ENCODE measurements around the gene IL18RAP. TPM values are rescaled to one million over a fixed set of nuclear protein-coding genes. Genes with fewer than 3 reads are reported as not detected.

IL18RAP gene
- total and polyA plus RNA-seq, 2 donors (not counting 3 experiments of a cell fraction or from before 2014, with no cell fraction given), result 0.03 TPM; not detected in 1

DNA sequence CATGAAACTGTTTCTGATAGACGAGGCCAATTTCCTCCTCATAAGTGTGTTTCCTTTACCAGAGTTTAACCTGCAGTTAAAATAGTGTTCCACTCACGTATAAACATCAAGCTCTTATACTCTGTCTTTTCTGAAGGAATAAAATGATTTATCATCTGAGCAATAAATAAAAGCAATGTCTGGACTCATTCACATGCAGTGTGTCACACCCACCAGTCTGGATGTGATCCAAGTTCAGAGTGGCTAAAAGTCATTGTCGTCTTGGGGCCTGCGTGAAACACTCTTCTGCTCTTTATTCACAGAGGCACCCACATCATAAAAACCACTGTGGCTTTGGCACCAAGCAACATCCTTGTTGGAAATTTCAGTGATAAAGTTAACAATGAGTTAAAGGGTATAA, 30.5 kb downstream of the IL18RAP start:
- dilution Hi-C loops (cut with MboI; ENCODE audit: extremely low pct_ligation_motif_present, low sequenced_read_pairs), result no loop called here
- POLR2A ChIA-PET, result no interaction called here

More for the DNA sequence above, 30.5 kb downstream of the IL18RAP start:
- Histone ChIP-seq H3K36me3 (ENCODE audit: control insufficient read depth in 2 of 2, extremely low read depth in 1 of 2, insufficient read depth in 2 of 2, low read length in 2 of 2) (no peaks in the 10 kb centered on the region), H3K79me2 (ENCODE audit: control insufficient read depth, insufficient read depth, low read length) (no peaks in the 10 kb centered on the region), H3K27ac (ENCODE audit: insufficient read depth, low read depth, low read length) (no peak overlapping the region), H3K4me2 (ENCODE audit: insufficient read depth, low read length) (no peak overlapping the region), H3K9me1 (replicated peaks; ENCODE audit: control insufficient read depth, extremely low read depth, insufficient read depth, low read length) (no peaks in the 10 kb centered on the region), H3K4me3 (replicated peaks in 1 of 3; ENCODE audit: insufficient read depth in 1 of 3, low read depth in 1 of 3, low read length in 3 of 3) (no peak overlapping the region), H3K27me3 (ENCODE audit: control insufficient read depth in 2 of 2, insufficient read depth in 2 of 2, low read length in 2 of 2) (peaks cover 6 to 7% of the 10 kb centered on the region in 2 experiments), H2AFZ (ENCODE audit: low read depth, low read length) (no peak overlapping the region), H3K4me1 (ENCODE audit: control insufficient read depth, extremely low read depth, insufficient read depth, low read length) (no peaks in the 10 kb centered on the region), H3K9ac (replicated peaks; ENCODE audit: extremely low read depth, insufficient read depth, low read length) (no peak overlapping the region), H4K20me1 (replicated peaks; ENCODE audit: control insufficient read depth, extremely low read depth, insufficient read depth, low read length) (no peaks in the 10 kb centered on the region), H3K9me3 (replicated peaks; ENCODE audit: control insufficient read depth, insufficient read depth, low read length) (no peaks in the 10 kb centered on the region)
- TF ChIP-seq MAX (IDR thresholded peaks at IDR 0.05; ENCODE audit: insufficient read depth, insufficient read length), result no peak
- TF ChIP-seq EZH2 (IDR thresholded peaks at IDR 0.05; ENCODE audit: borderline replicate concordance, low read depth, low read length, severe bottlenecking), result no peak
- no peak for TF ChIP-seq GATA2 (IDR thresholded peaks at IDR 0.05; ENCODE audit: insufficient read depth, insufficient read length, low read depth, low read length)
- TF ChIP-seq JUN (IDR thresholded peaks at IDR 0.05; ENCODE audit: borderline replicate concordance, insufficient read depth, insufficient read length, low read depth), result no peak
- no peak for TF ChIP-seq POLR2A (IDR thresholded peaks at IDR 0.05; ENCODE audit: low read depth, low read length)
- TF ChIP-seq MYC (IDR thresholded peaks at IDR 0.05; ENCODE audit: low read depth, low read length), result no peak
- no peak for TF ChIP-seq CTCF (IDR thresholded peaks at IDR 0.05; ENCODE audit: extremely low read depth in 1 of 2, insufficient read depth in 1 of 2, low read depth in 1 of 2, low read length in 2 of 2)
- no peak for TF ChIP-seq POLR2AphosphoS5 (IDR thresholded peaks at IDR 0.05; ENCODE audit: insufficient read depth, low read depth, low read length)
- no peak for DNase-seq (ENCODE audit: low read depth, low spot score)
- intact Hi-C loops (cut with micrococcal nuclease), result no loop called here
- no TSS peak for BruUV-seq (replicated peaks)
- CTCF ChIA-PET, result interaction anchor here (0.7 to 3.1 kb wide), 3 partner anchors 10 to 434 kb away, joined by 3 to 9 read pairs (median 5); no protein-coding TSS in a partner anchor
- FAIRE-seq, result no peak

Data from endothelial cell of umbilical vein (primary cell).